HG02884 (cell line): ENCODE data around the gene USP8.

Source experiments
- ATAC-seq: cut with Tn5 transposase; IDR thresholded peaks from one replicate; pipeline ENCODE4 v1.9.1; 2021; ENCODE audit warnings: mild to moderate bottlenecking, moderate library complexity; ENCODE audit not compliant: unreplicated experiment

Gene USP8

DNA sequence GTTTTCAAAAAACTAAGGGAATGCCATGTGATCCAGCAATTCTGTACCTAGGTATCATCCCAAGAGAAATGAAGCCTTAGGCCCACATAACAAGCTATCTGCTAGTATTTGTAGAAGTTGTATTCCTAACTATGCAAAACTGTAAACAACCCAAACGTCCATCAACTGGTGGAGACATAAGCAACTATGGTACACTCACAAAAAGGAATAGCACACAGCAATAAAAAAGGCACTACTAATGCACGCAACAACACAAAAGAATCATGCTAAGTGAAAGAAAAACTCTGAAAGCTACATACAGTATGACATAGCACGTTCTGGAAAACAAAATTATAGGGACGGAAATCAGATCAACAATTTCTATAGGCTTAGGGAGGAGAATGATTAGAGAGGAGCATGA lies 107.0 kb downstream of the USP8 start:
- no peak for ATAC-seq

DNA sequence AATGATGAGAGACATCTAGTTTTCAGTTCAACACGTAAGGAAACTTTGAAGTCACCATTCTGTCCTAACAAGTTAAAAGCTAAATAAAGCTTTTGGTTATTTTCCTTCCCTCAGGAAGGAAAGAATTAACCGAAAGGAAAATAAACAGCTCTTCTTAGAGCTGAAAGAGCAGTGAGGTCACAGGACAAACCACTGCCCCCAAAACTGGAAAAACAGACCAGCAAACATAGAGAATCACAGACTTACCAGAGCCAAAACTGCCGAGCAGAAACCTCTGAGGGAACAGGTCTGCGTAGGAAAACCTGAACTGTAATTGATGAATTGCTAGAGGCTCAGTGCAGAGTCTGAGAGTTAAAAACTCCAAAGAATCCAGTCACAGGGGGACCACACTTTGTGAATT lies 107.6 kb downstream of the USP8 start:
- no peak for ATAC-seq

DNA sequence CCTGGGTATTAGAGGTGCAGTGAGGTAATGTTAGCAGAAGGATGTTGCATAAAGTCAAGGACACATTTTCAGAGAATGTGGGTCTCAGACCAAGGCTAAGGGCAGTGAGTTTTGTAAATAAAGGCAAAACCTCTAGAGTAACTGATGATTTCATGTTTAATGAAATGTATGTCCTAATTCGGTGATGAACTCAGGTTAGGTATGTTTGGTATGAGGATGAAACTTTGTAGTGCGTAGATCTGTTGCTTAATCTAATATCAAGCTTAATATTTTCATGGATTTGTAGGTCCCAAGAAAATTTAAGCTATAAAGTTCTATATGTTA lies 118.6 kb downstream of the USP8 start:
- no peak for ATAC-seq

DNA sequence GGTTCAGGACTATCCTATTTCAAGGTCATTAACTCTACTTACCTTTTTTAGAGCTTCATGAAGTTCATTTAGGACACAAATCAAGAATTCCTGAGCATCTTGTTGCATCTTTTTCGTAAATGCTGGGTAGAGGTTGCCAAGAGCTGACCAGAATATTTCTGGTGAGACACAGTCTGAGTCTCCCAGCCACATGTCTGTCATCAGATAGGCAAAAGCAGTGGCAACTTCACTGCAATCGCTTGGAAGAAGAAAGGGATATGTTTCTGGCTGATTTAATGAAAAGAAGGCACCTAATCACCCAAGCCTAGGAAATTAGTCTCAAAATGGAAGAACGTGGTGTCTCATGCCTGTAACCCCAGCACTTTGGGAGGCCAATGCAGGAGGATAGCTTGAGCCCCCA lies 119.4 kb downstream of the USP8 start:
- no peak for ATAC-seq

DNA sequence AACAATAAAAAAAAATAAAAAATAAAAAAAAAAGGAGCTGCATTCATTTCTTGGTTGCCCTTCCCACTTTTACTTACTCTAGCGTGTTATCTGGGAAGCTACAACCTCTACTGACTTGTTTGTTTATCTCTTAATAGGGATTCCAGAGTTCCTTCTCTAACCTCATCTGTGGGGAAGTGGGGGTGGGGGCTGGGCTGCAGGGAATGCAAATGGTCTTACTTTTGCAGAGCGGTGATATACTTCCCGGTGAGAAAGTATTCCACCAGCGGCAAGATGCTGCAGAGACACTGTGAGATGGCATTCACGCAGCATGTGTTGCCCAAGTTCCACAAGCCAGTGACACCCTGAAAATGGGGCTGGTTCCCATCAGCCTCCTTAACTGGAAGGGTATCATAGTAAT lies 120.2 kb downstream of the USP8 start:
- no peak for ATAC-seq

DNA sequence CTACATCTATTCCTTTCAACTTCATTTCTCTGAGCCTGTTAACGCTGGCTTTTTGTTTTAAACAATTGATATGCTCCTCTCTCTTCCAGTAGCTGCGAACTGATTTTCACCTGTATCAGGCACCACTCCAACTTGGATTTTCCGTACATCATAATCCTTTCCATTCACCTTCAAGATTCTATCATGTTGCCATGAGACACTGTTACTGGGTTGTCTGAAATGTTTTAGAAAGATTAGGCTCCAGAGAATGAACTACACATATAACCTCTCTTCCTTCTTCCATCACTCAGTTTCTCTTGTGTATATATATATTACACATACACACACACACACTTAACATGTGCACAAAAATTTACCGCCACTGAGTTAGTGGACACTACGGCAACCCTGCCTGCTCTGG lies 122.4 kb downstream of the USP8 start, which contains the start of gene USP50:
USP50 (minus strand) TSS at position 101 of the 400 bp plus-strand sequence. CDS start 141 bp downstream, outside the sequence.
- no peak for ATAC-seq

DNA sequence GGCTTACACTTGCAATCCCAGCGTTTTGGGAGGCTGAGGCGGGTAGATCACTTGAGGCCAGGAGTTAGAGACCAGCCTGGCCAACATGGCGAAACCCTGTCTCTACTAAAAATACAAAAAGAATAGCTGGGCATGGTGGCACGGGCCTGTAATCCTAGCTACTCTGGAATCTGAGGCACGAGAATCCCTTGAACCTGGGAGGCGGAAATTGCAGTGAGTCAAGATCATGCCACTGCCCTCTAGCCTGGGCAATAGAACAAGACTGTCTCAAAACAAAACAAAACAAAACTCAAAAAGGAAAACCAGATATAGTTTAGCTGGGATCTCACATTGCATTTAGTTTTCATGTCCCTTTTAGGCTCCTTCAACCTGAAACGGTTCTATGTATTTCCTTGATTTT lies 125.1 kb downstream of the USP8 start:
- no peak for ATAC-seq

DNA sequence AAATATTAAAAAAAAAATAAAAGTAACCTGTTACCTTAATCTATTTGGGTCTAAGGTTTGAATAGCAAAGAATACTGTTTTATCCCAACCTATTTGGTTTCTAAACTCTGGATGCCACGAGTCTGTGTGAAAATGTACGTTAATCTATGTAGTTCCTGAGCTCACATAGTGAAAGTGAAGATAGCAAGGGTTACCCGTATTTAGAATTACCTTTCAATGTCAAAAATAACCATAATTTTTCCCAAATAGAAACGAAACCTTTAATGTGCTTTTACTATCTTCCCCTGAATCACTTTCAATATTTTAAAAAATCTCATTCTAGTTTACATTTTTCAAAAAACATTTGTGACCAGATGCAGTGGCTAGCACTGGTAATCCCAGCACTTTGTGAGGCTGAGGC lies 128.0 kb downstream of the USP8 start:
- no peak for ATAC-seq

DNA sequence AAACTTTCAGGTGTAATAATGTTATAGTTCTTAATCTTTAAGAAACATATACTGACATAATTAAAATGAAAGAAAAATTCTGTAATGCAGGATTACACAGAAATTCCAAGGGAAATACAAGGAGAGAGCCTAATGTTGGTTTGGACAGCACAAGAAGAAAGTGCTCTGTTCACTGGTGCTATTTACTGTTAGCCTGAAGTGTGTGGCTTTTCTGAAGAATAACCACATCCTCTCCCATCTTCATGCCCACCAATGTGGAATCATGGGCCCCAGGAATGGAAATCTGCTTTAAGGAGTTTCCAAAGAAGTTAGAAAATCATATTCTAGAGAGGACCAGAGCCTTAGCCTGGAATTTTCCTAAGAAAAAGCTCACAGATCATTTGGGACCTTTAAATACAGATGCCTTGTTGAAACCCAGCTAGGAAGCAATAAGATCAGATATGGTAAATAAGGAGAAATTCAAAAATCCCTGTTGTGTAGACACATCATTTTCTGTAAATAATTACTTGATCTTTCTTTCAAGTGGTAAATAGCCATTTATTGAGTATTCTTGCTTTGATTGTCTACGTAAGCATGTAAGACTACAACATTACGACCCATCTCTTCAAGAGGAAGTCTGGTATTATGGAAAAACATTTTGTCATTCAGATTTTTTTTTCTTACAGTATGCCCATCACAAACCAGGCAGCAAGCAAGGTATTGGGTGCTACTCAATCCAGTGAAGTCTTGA lies 132.6 kb downstream of the USP8 start:
- ATAC-seq = no peak

DNA sequence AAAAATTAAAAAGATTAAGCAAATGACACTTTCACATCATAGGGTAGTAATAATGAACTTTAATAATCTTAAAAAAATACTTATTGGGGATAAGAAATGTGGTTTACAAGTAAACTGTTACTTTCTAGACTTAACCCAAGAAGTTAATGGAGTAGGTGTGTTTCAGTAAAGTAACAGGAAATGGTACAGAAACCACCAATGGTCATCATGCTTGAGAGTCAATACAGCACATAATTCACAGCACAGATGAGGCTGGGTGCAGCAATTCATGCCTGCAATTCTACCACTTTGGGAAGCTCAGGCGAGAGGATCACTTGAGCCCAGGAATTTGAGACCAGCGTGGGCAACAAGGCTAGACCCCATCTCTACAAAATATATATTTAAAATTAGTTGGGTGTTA lies 133.8 kb downstream of the USP8 start:
- ATAC-seq = no peak

DNA sequence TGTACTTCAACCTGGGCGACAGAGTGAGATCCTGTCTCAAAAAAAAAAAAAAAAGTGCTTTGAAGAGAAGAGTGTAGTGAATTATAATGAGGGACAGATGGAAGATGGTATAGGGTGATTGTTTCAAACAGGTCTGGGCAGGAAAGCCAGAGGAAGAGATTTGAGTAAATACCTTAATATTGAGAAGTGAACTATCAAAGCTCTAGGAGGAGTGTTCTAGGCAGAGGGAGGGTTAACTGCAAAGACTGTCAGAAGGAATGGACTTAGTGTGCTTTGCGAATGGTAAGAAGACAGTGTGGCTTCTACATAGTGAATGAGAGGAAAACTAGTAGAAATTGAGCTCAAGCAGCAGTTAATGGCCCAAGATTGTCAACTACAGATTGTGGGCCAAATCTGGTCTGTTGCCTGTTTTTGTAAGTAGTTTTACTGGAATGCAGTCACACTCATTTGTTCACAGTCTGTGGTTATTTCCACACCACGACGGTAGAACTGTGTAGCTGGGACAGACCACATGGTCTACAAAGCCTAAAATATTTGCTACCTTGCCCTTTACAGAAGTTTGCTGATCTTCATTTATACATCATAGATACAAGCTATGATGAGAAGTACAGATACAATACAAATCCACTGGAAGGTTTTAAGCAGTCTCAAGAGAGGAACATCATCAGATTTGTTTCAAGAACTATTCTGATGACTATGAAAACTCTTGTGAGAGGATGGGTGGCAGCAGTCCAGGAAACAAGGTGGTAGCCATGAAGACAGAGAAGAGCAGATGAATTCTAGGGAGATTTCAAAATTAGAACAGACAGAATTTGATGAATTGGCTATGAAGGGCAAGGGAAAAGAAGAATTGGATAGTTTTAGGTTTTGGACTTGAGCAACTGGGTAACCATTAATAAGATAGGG lies 138.8 kb downstream of the USP8 start:
- ATAC-seq = no peak

DNA sequence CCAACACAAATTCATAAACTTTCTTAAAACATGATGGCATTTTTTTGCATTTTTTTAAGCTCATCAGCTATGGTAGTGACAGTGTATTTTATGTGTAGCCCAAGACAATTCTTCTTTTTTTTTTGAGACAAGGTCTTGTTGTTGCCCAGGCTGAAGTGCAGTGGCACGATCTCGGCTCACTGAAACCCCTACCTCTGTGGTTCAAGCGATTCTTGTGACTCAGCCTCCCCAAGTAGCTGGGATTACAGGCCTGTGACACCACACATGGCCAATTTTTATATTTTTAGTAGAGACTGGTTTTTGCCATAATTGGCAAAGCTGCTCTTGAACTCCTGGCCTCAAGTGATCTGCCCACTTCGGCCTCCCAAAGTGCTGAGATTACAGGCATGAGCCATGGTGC lies 139.6 kb downstream of the USP8 start:
- no peak for ATAC-seq
